Nephron (organoid): Measurements from ENCODE around the gene TMEM250.

Experiments
- H3K27ac Mint-ChIP-seq, 3 experiments: 2 replicates each; pipeline ENCODE4 v1.8.0; 2020; ENCODE audit warnings: mixed read lengths in 3 of 3, mild to moderate bottlenecking in 2 of 3, moderate library complexity in 1 of 3
- H3K27me3 Mint-ChIP-seq: 2 replicates; pipeline ENCODE4 v1.8.0; 2021; ENCODE audit warnings: low read depth, mild to moderate bottlenecking, moderate library complexity, mixed read lengths
- H3K36me3 Mint-ChIP-seq: 2 replicates; pipeline ENCODE4 v1.8.0; 2020; ENCODE audit warnings: low read depth, mixed read lengths
- H3K4me1 Mint-ChIP-seq: 2 replicates; pipeline ENCODE4 v1.8.0; 2020; ENCODE audit warnings: mixed read lengths
- H3K4me3 Mint-ChIP-seq, 3 experiments: 2 replicates each; pipeline ENCODE4 v1.8.0; 2020; ENCODE audit warnings: mild to moderate bottlenecking in 3 of 3, mixed read lengths in 3 of 3, moderate library complexity in 2 of 3
- H3K9me3 Mint-ChIP-seq: 2 replicates; pipeline ENCODE4 v1.8.0; 2020; ENCODE audit warnings: mixed read lengths
- TF ChIP-seq, protein P1 (sequence below), 3 experiments: fragments of 200-600 bp; sonication (generic); IDR thresholded peaks; one replicate each; pipeline ENCODE4 v1.5.0; 2021; ENCODE audit warnings: antibody characterized with exemption in 3 of 3; ENCODE audit not compliant: unreplicated experiment in 3 of 3

The TMEM250 gene

DNA sequence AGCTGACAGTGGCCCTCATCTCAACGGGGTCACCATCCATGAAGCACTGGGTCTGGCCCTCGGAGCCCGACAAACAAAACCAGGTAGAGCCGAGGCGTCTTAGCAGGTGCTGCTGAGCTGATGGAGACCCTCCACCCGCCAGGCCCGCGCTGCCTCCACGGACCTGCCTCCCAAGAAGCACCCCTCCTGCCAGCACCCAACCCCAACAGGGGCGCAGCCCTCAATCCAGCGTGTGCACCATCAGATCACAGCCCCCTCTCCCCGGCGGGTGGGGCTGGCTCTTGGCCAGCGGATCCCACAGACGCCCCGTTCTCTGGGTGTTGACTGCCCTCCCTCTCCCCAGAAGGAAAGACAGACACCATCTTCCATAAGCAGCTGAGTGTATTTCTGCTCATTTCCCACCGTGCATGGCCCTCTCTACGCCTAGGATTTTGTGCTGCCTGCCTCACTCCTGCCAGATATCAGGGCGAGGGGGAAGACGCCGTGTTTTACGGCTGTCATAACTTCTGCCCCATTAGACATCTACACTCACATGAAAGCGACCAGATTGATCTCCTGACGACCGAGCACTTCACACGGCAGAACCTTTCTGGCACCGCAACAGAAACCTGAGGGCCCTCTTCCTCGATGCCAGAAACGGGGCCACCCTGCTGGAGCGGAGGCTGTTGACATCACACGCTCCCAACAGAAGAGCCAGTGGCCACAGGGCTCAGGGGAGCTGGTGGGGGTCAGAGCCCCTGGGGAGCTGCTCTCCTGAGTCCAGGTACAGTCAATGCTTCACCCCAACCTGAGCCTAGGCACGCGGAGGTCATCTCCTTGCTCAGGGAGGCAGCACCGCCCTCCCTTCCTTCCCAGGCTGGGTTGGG, 35.9 kb downstream of the TMEM250 start:
- TF ChIP-seq, protein P1, sequence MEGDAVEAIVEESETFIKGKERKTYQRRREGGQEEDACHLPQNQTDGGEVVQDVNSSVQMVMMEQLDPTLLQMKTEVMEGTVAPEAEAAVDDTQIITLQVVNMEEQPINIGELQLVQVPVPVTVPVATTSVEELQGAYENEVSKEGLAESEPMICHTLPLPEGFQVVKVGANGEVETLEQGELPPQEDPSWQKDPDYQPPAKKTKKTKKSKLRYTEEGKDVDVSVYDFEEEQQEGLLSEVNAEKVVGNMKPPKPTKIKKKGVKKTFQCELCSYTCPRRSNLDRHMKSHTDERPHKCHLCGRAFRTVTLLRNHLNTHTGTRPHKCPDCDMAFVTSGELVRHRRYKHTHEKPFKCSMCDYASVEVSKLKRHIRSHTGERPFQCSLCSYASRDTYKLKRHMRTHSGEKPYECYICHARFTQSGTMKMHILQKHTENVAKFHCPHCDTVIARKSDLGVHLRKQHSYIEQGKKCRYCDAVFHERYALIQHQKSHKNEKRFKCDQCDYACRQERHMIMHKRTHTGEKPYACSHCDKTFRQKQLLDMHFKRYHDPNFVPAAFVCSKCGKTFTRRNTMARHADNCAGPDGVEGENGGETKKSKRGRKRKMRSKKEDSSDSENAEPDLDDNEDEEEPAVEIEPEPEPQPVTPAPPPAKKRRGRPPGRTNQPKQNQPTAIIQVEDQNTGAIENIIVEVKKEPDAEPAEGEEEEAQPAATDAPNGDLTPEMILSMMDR (IDR thresholded peaks at IDR 0.05; ENCODE audit: unreplicated experiment in 3 of 3) = no peak
- Mint-ChIP-seq H3K36me3 (no peaks in the 10 kb centered on the region), H3K27me3 (no peaks in the 10 kb centered on the region), H3K4me3 (no peak overlapping the region), H3K27ac (peak overlapping the region in 1 of 3 experiments; percentile 12), H3K9me3 (no peaks in the 10 kb centered on the region), H3K4me1 (peaks cover 10% of the 10 kb centered on the region)

DNA sequence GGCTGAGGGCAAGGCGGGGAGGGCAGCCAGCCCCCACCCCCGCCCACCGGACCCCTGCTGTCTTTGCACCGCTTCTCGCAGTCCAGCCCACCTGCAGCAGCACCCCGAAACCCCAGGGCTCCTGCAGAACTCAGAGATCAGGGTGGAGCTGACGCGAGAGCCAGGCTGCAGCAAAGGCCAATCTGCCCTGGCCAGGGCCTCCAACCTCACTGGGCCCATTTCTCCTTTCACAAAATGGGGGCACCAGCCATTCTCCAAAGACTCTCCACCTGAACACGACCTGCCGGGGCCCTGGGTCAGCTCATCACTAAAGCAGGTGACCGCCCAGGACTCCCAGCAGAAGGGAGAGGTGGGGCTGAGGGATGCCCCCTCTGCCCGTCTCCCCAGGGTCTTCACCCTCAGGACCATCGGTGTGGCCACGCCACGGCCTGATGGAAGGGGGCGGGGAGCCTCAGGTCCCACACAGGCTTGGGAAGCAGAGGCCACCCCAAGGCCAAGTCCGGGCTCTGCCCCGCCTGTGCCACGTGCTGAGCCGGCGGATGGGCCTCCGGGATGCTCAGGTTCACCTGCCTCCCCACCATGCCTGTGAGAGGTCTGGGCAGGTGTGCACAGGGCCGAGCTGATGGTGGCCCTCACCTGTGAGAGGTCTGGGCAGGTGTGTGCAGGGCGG, 36.7 kb downstream of the TMEM250 start:
- Mint-ChIP-seq H3K4me3 (no peak overlapping the region), H3K36me3 (no peaks in the 10 kb centered on the region), H3K27ac (no peak overlapping the region), H3K4me1 (peaks cover 10% of the 10 kb centered on the region), H3K9me3 (no peaks in the 10 kb centered on the region), H3K27me3 (no peaks in the 10 kb centered on the region)
- TF ChIP-seq, protein P1 (IDR thresholded peaks at IDR 0.05; ENCODE audit: unreplicated experiment in 3 of 3) = no peak

DNA sequence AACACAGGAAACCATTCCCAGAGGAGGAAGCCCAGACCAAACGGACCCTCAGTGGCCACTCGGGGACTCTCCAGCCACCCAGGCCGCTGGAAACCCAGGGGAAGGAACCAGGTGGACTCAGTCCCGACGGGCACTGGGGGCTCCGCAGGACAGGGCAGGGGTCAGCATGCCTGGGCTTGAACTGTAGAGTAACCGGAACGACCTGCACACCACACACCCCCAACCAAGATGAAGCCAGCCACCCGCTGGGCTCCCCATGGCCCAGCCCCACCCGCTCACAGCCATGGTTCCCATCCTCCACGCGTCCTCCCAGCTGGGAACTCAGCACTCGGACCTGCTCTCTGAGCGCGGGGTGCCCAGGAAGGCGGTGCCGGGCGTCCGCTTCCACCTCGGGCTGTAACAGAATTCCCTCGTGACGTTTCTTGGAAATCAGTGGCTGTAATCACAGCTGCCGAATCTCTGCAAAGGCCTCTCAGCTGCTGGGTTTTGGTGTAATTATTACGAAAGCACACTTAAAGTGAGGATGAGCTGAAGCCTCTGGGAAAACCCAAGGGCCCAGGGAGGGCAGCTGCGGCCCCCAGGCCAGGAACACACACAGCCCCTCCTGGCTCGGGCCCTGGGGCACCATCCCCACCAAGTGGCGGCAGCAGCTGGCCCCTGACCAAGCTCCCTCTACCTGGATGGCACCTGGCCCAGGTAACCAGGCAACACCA, 37.4 kb downstream of the TMEM250 start:
- Mint-ChIP-seq H3K4me1 (peaks cover 10% of the 10 kb centered on the region), H3K9me3 (no peaks in the 10 kb centered on the region), H3K36me3 (peaks cover 1% of the 10 kb centered on the region), H3K27me3 (no peaks in the 10 kb centered on the region), H3K27ac (no peak overlapping the region), H3K4me3 (no peak overlapping the region)
- TF ChIP-seq, protein P1 (IDR thresholded peaks at IDR 0.05; ENCODE audit: unreplicated experiment in 3 of 3) = no peak

DNA sequence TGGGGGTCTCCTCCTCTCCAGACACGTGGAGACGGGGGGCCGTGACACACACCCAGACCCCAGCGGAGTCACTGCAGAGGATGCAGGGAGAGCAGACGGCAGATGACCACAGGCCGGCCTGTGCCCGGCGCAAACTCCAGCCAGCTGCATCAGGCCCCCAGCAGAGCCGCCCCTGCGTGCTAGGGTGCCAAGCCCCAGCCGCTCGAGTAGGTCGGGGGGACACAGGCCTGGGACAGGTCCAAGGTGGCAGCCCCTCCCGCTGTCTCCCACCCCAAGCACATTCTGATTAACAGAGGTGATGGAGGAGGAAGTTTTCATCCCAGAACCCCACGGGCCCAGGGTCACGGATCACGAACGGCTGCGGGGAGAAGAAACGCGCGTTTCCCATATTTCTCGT, 38.0 kb downstream of the TMEM250 start:
- TF ChIP-seq, protein P1 (IDR thresholded peaks at IDR 0.05; ENCODE audit: unreplicated experiment in 3 of 3) = no peak
- H3K36me3 Mint-ChIP-seq = peaks cover 4% of the 10 kb centered on the region
- H3K27ac Mint-ChIP-seq = no peak overlapping the region
- no peak overlapping the region for H3K4me3 Mint-ChIP-seq
- no peaks in the 10 kb centered on the region for H3K27me3 Mint-ChIP-seq
- no peaks in the 10 kb centered on the region for H3K9me3 Mint-ChIP-seq
- H3K4me1 Mint-ChIP-seq = peaks cover 10% of the 10 kb centered on the region

DNA sequence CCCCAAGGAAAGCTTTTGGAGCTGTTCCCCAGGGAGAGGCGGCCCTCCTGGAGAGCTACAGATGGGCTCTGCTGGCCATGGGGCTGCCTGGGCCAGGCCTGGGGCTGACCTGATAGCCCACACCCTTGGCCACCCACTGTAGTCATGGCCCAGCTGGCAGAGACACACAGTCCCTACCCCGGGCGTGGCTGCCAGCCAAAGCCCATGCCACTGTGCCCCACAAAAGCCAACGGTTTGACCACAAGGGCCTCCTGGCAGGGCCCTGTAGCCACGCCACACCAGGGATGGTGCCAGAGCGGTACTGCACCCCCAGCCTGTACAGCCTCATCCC, 38.8 kb downstream of the TMEM250 start:
- TF ChIP-seq, protein P1 (IDR thresholded peaks at IDR 0.05; ENCODE audit: unreplicated experiment in 3 of 3) = no peak
- no peaks in the 10 kb centered on the region for H3K9me3 Mint-ChIP-seq
- peaks cover 10% of the 10 kb centered on the region for H3K4me1 Mint-ChIP-seq
- H3K4me3 Mint-ChIP-seq = no peak overlapping the region
- peaks cover 4% of the 10 kb centered on the region for H3K36me3 Mint-ChIP-seq
- no peaks in the 10 kb centered on the region for H3K27me3 Mint-ChIP-seq
- no peak overlapping the region for H3K27ac Mint-ChIP-seq
